ENCODE data around the gene LRRC28. TPM values are rescaled to one million over a fixed set of nuclear protein-coding genes. Genes with fewer than 3 reads are reported as not detected.

The LRRC28 gene
- total RNA-seq, 3 donors from 2014 or later (not counting 1 experiment from before 2014, with no cell fraction given), result 18.2 to 20.9 (median 18.7) TPM

DNA sequence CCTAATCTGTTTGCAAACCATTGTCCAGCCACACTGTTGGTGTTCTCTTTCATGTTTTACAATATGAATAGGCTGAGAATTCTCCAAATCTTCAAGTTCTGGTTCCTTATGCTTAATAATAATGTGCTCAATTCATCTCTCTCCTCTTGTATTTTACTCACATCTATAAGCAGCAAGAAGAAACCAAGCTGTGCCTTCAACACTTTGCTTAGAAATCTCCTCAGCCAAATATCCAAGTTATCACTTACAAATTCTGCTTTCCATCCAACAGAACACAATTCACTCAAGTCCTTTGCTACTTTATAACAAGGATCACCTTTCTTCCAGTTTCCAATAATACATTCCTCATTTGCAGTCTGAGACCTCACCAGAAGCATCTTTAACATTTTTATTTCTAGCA lies 117.5 kb downstream of the LRRC28 start:
- DNase-seq, result no peak
- intact Hi-C loops (cut with micrococcal nuclease), result no loop called here
- TF ChIP-seq CTCF (IDR thresholded peaks at IDR 0.05), result no peak
- Histone ChIP-seq H3K4me1 (ENCODE audit: control insufficient read depth, insufficient read depth, low read length) (no peaks in the 10 kb centered on the region), H3K36me3 (ENCODE audit: control insufficient read depth, insufficient read depth, low read length) (no peaks in the 10 kb centered on the region), H3K27me3 (ENCODE audit: control insufficient read depth, insufficient read depth, low read length) (no peaks in the 10 kb centered on the region), H3K4me3 (ENCODE audit: low read length) (no peak overlapping the region), H3K9me3 (ENCODE audit: control insufficient read depth, insufficient read depth, low read length) (no peaks in the 10 kb centered on the region), H3K27ac (ENCODE audit: low read length) (no peak overlapping the region)
- H3K4me3 Mint-ChIP-seq, result no peak overlapping the region
- no peak overlapping the region for H3K27ac Mint-ChIP-seq
- H3K27me3 Mint-ChIP-seq (ENCODE audit: low read depth in 2 of 2), result no peaks in the 10 kb centered on the region
- peaks cover 4 to 8% of the 10 kb centered on the region in 2 donors for H3K9me3 Mint-ChIP-seq
- ATAC-seq, result no peak
- H3K36me3 Mint-ChIP-seq, result peaks cover 17% of the 10 kb centered on the region
- peaks cover 0 to 11% of the 10 kb centered on the region in 2 donors for H3K4me1 Mint-ChIP-seq

- TF ChIP-seq CTCF (IDR thresholded peaks at IDR 0.05), result no peak
- Histone ChIP-seq H3K4me1 (ENCODE audit: control insufficient read depth, insufficient read depth, low read length) (no peaks in the 10 kb centered on the region), H3K36me3 (ENCODE audit: control insufficient read depth, insufficient read depth, low read length) (no peaks in the 10 kb centered on the region), H3K27me3 (ENCODE audit: control insufficient read depth, insufficient read depth, low read length) (no peaks in the 10 kb centered on the region), H3K9me3 (ENCODE audit: control insufficient read depth, insufficient read depth, low read length) (no peaks in the 10 kb centered on the region), H3K27ac (ENCODE audit: low read length) (no peak overlapping the region), H3K4me3 (ENCODE audit: low read length) (no peak overlapping the region)
- intact Hi-C loops (cut with micrococcal nuclease), result no loop called here
- H3K4me3 Mint-ChIP-seq, result no peak overlapping the region
- WGBS (ENCODE audit: insufficient coverage), result 75% methylated on average over 5 of the region's 5 CpGs
- H3K27me3 Mint-ChIP-seq (ENCODE audit: low read depth in 2 of 2), result no peaks in the 10 kb centered on the region
- no peak for ATAC-seq
- H3K9me3 Mint-ChIP-seq, result peaks cover 4 to 8% of the 10 kb centered on the region in 2 donors
- no peak overlapping the region for H3K27ac Mint-ChIP-seq
- peaks cover 0 to 11% of the 10 kb centered on the region in 2 donors for H3K4me1 Mint-ChIP-seq
- no peak for DNase-seq
- peaks cover 17% of the 10 kb centered on the region for H3K36me3 Mint-ChIP-seq
These were observed 117.9 kb downstream of the LRRC28 start for GRCh38 chr15:99369196-99369595.

GRCh38 chr15:99371180-99372103 lies 120.2 kb downstream of the LRRC28 start:
- peaks cover 4 to 12% of the 10 kb centered on the region in 2 donors for H3K9me3 Mint-ChIP-seq
- H3K4me3 Mint-ChIP-seq, result no peak overlapping the region
- no peak for TF ChIP-seq CTCF (IDR thresholded peaks at IDR 0.05)
- H3K27ac Mint-ChIP-seq, result no peak overlapping the region
- intact Hi-C loops (cut with micrococcal nuclease), result no loop called here
- H3K9me3 ChIP-seq (ENCODE audit: control insufficient read depth, insufficient read depth, low read length), result no peaks in the 10 kb centered on the region
- no peaks in the 10 kb centered on the region for H3K36me3 ChIP-seq (ENCODE audit: control insufficient read depth, insufficient read depth, low read length)
- ATAC-seq (no peak), DNase-seq (no peak)
- H3K27me3 ChIP-seq (ENCODE audit: control insufficient read depth, insufficient read depth, low read length), result no peaks in the 10 kb centered on the region
- WGBS (ENCODE audit: insufficient coverage), result 59% methylated on average over 4 of the region's 4 CpGs
- H3K27me3 Mint-ChIP-seq (ENCODE audit: low read depth in 2 of 2), result no peaks in the 10 kb centered on the region
- H3K4me1 Mint-ChIP-seq, result peaks cover 0 to 11% of the 10 kb centered on the region in 2 donors
- H3K36me3 Mint-ChIP-seq, result peaks cover 28% of the 10 kb centered on the region
- no peak overlapping the region for H3K4me3 ChIP-seq (ENCODE audit: low read length)
- H3K4me1 ChIP-seq (ENCODE audit: control insufficient read depth, insufficient read depth, low read length), result no peaks in the 10 kb centered on the region
- H3K27ac ChIP-seq (ENCODE audit: low read length), result no peak overlapping the region
